Upper lobe of left lung (tissue), 6 donors: ENCODE data around the gene CCBE1. TPM values are rescaled to one million over a fixed set of nuclear protein-coding genes. Genes with fewer than 3 reads are reported as not detected.

Source experiments
- ATAC-seq, 2 donors: fragments of 200-7000 bp; cut with Tn5 transposase; one replicate each; pipeline ENCODE4 v1.9.1; 2022; ENCODE audit warnings: mild to moderate bottlenecking in 2 of 2, moderate library complexity in 2 of 2; ENCODE audit not compliant: low FRiP score in 2 of 2
- DNase-seq, 2 donors: peaks; one replicate each; pipeline ENCODE4 v3.0.0-alpha.2; 2019 to 2020
- H3K27ac ChIP-seq, 4 donors: fragments of 200-600 bp; sonication (generic); one replicate each; pipeline ENCODE4 v1.5.1; 2016 to 2019
- H3K27me3 ChIP-seq, 4 donors: fragments of 200-600 bp; sonication (generic); one replicate each; pipeline ENCODE4 v1.5.1; 2017 to 2019
- H3K36me3 ChIP-seq, 4 donors: fragments of 200-600 bp; sonication (generic); one replicate each; pipeline ENCODE4 v1.5.1; 2016 to 2019
- H3K4me1 ChIP-seq, 4 donors: fragments of 200-600 bp; sonication (generic); one replicate each; pipeline ENCODE4 v1.5.1; 2018 to 2019
- H3K4me3 ChIP-seq, 4 donors: fragments of 200-600 bp; sonication (generic); one replicate each; pipeline ENCODE4 v1.5.1; 2017 to 2019; ENCODE audit warnings: mild to moderate bottlenecking in 2 of 4, moderate library complexity in 1 of 4
- H3K9me3 ChIP-seq, 4 donors: fragments of 200-600 bp; sonication (generic); one replicate each; pipeline ENCODE4 v1.5.1; 2018 to 2019
- CTCF ChIP-seq, 6 experiments: fragments of 450-650 bp in 4 of 6; fragments of 200-600 bp in 2 of 6; sonication (generic) in 2 of 6; IDR thresholded peaks; one replicate each; pipeline ENCODE4 v1.5.1; 2016 to 2019; ENCODE audit warnings: antibody characterized with exemption in 6 of 6
- EP300 ChIP-seq, 4 donors: sonication (generic); formaldehyde crosslinking; IDR thresholded peaks; one replicate each; pipeline ENCODE4 v1.5.1; 2017; ENCODE audit warnings: antibody characterized with exemption in 4 of 4, control low read depth in 2 of 4
- POLR2A ChIP-seq, 4 donors: fragments of 450-650 bp; IDR thresholded peaks; one replicate each; pipeline ENCODE4 v1.5.1; 2016 to 2017; ENCODE audit warnings: antibody characterized with exemption in 4 of 4, mild to moderate bottlenecking in 2 of 4
- POLR2AphosphoS5 ChIP-seq, 2 donors: sonication (generic); formaldehyde crosslinking; IDR thresholded peaks; one replicate each; pipeline ENCODE4 v1.5.1; 2017; ENCODE audit warnings: antibody characterized with exemption in 2 of 2
- WGBS, 2 donors: methylation state at CpG; one replicate each; pipeline ENCODE4 v1.1.5; 2017 to 2018; 5-methylcytosine and 5-hydroxymethylcytosine counted together
- total RNA-seq, 6 donors: library from RNA; depleted of rRNA in 4 of 6; stranded (reverse); fragments of >200 nt in 4 of 6; gene quantifications; one replicate each; pipeline versions ENCODE4 v1.1.0 to v1.2.1, GENCODE V29; 2016 to 2021
- donor health status: DM: no; HTN: no; CAD: no; lungs with moderate emphysema.
- donor health status: DM: no; HTN: yes; CAD: no; lungs with severe emphysema.

Gene CCBE1
- total RNA-seq, 6 donors from 2014 or later: 8.7 to 23.6 (median 12.3) TPM

GRCh38 chr18:59456657-59457056, 240.6 kb downstream of the CCBE1 start:
- ATAC-seq (no peak), DNase-seq (no peak)
- H3K9me3 ChIP-seq: no peaks in the 10 kb centered on the region
- no peaks in the 10 kb centered on the region for H3K36me3 ChIP-seq
- no peaks in the 10 kb centered on the region for H3K27me3 ChIP-seq
- no peaks in the 10 kb centered on the region for H3K4me1 ChIP-seq
- TF ChIP-seq CTCF (IDR thresholded peaks at IDR 0.05): no peak
- TF ChIP-seq POLR2AphosphoS5 (IDR thresholded peaks at IDR 0.05): no peak
- TF ChIP-seq EP300 (IDR thresholded peaks at IDR 0.05): no peak
- TF ChIP-seq POLR2A (IDR thresholded peaks at IDR 0.05): no peak
- H3K27ac ChIP-seq: no peak overlapping the region
- 64 to 72% methylated on average over 3 of the region's 3 CpGs for WGBS, 2 donors
- H3K4me3 ChIP-seq: no peak overlapping the region

GRCh38 chr18:59455728-59456276, 241.4 kb downstream of the CCBE1 start:
- TF ChIP-seq POLR2A (IDR thresholded peaks at IDR 0.05) (no peak), EP300 (IDR thresholded peaks at IDR 0.05) (no peak), POLR2AphosphoS5 (IDR thresholded peaks at IDR 0.05) (no peak), CTCF (IDR thresholded peaks at IDR 0.05) (no peak)
- Histone ChIP-seq H3K27me3 (no peaks in the 10 kb centered on the region), H3K36me3 (no peaks in the 10 kb centered on the region), H3K4me1 (no peaks in the 10 kb centered on the region), H3K4me3 (no peak overlapping the region), H3K9me3 (no peaks in the 10 kb centered on the region), H3K27ac (no peak overlapping the region)
- DNase-seq (no peak), ATAC-seq (no peak)
- 59 to 61% methylated on average over 12 of the region's 12 CpGs for WGBS, 2 donors

- TF ChIP-seq POLR2A (IDR thresholded peaks at IDR 0.05) (no peak), EP300 (IDR thresholded peaks at IDR 0.05) (no peak), CTCF (IDR thresholded peaks at IDR 0.05) (no peak), POLR2AphosphoS5 (IDR thresholded peaks at IDR 0.05) (no peak)
- WGBS, 2 donors: 49 to 57% methylated on average over 13 of the region's 13 CpGs
- Histone ChIP-seq H3K36me3 (no peaks in the 10 kb centered on the region), H3K4me3 (no peak overlapping the region), H3K4me1 (no peaks in the 10 kb centered on the region), H3K9me3 (no peaks in the 10 kb centered on the region), H3K27me3 (no peaks in the 10 kb centered on the region), H3K27ac (no peak overlapping the region)
- no peak for DNase-seq
- no peak for ATAC-seq
Measured at GRCh38 chr18:59454909-59455727, 242.1 kb downstream of the CCBE1 start.

GRCh38 chr18:59453468-59453961, 243.7 kb downstream of the CCBE1 start:
- DNase-seq (no peak), ATAC-seq (no peak)
- Histone ChIP-seq H3K4me3 (no peak overlapping the region), H3K27ac (no peak overlapping the region), H3K4me1 (no peaks in the 10 kb centered on the region), H3K36me3 (no peaks in the 10 kb centered on the region), H3K9me3 (no peaks in the 10 kb centered on the region), H3K27me3 (no peaks in the 10 kb centered on the region)
- whole genome bisulfite sequencing, 2 donors: 59 to 64% methylated on average over 7 of the region's 7 CpGs
- TF ChIP-seq POLR2AphosphoS5 (IDR thresholded peaks at IDR 0.05) (no peak), POLR2A (IDR thresholded peaks at IDR 0.05) (no peak), CTCF (IDR thresholded peaks at IDR 0.05) (no peak), EP300 (IDR thresholded peaks at IDR 0.05) (no peak)
